Mammary epithelial cell (primary cell): ENCODE data around the gene SPOUT1.

ENCODE experiments used
- EZH2 ChIP-seq: IDR thresholded peaks from 2 replicates; pipeline ENCODE4 v1.6.1; 2012; ENCODE audit warnings: low read length, inconsistent platforms, borderline replicate concordance
- TF ChIP-seq, protein P1 (sequence below), 2 donors: IDR thresholded peaks in 1 of 2; conservative IDR thresholded peaks in 1 of 2; 2 replicates each; pipeline ENCODE4 v1.5.1; 2011 to 2012; ENCODE audit warnings: inconsistent platforms in 2 of 2, low read length in 2 of 2, mild to moderate bottlenecking in 2 of 2, control low read depth in 1 of 2, low read depth in 1 of 2; ENCODE audit not compliant: insufficient read depth in 1 of 2; ENCODE audit errors: extremely low read depth in 1 of 2

DNA sequence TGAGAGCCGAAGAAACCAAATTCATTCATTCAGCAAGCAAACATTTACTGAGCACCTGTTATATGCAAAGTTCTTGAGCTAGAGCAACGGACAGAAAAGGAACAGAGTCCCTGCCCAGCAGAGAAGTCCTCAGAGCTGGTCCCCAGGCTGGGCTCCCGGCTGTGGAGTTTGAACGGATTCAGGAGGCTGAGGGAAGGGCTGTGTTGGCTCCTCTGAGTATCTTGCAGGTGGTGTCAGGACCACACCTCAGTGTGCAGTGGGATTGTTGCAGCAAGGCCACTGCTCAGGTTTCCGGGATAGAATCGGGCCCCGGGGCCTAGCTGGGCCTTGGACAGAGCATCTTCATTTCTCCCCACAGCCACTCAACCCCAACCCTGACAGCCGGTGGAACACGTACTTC is 37.5 kb downstream of the SPOUT1 start:
- TF ChIP-seq, protein P1, sequence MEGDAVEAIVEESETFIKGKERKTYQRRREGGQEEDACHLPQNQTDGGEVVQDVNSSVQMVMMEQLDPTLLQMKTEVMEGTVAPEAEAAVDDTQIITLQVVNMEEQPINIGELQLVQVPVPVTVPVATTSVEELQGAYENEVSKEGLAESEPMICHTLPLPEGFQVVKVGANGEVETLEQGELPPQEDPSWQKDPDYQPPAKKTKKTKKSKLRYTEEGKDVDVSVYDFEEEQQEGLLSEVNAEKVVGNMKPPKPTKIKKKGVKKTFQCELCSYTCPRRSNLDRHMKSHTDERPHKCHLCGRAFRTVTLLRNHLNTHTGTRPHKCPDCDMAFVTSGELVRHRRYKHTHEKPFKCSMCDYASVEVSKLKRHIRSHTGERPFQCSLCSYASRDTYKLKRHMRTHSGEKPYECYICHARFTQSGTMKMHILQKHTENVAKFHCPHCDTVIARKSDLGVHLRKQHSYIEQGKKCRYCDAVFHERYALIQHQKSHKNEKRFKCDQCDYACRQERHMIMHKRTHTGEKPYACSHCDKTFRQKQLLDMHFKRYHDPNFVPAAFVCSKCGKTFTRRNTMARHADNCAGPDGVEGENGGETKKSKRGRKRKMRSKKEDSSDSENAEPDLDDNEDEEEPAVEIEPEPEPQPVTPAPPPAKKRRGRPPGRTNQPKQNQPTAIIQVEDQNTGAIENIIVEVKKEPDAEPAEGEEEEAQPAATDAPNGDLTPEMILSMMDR (conservative IDR thresholded peaks at IDR 0.05 in 1 of 2, IDR thresholded peaks at IDR 0.05 in 1 of 2; ENCODE audit: extremely low read depth in 1 of 2, insufficient read depth in 1 of 2, low read depth in 1 of 2, low read length in 2 of 2), result no peak
- TF ChIP-seq EZH2, result no peak
